ENCODE results near the gene TANC1. TPM values are rescaled to one million over a fixed set of nuclear protein-coding genes. Genes with fewer than 3 reads are reported as not detected.

Gene TANC1
- polyA plus RNA-seq, 1 donor (not counting 4 experiments of a cell fraction or from before 2014, with no cell fraction given) = 33.5 TPM

DNA sequence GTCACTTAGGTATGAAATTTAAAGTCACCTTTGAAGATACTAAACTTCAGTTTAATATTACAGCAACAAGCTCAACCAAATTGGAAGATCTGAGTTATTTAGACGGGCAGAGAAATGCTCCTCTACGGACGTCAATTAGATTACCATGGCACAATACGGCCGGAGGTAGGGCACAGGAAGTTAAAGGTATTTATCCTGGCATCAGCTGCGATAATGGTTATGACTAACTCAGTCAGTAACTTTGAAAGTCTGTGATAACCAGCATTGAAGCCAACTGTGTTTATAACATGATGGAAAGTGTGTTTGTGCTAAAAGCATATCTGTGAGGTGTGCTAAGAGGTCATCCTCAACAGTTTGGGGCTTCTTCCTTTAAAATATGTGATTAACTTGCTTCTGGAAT lies 200.7 kb downstream of the TANC1 start:
- peak overlapping the region; percentile 29 for H3K4me2 ChIP-seq (ENCODE audit: control insufficient read depth, extremely low read depth, insufficient read depth, low read depth, low read length)
- H3K79me2 ChIP-seq (ENCODE audit: control insufficient read depth, insufficient read depth, low read length) = peaks cover 4% of the 10 kb centered on the region
- peaks cover 24 to 42% of the 10 kb centered on the region in 2 experiments for H3K36me3 ChIP-seq (ENCODE audit: control insufficient read depth in 2 of 2, extremely low read depth in 1 of 2, insufficient read depth in 2 of 2, low read length in 2 of 2)
- dilution Hi-C loops (cut with MboI; ENCODE audit: extremely low pct_ligation_motif_present, low sequenced_read_pairs) = no loop called here
- H3K27me3 ChIP-seq (ENCODE audit: control insufficient read depth, extremely low read depth, insufficient read depth, low read length) = no peaks in the 10 kb centered on the region
- no peaks in the 10 kb centered on the region for H4K20me1 ChIP-seq (ENCODE audit: control insufficient read depth, extremely low read depth, insufficient read depth, low read length)
- DNase-seq (ENCODE audit: low read depth, low spot score) = no peak
- no peaks in the 10 kb centered on the region for H3K9me1 ChIP-seq (ENCODE audit: control insufficient read depth, extremely low read depth, insufficient read depth, low read length)
- H3K4me1 ChIP-seq (ENCODE audit: control insufficient read depth, extremely low read depth, insufficient read depth, low read length) = peaks cover 8% of the 10 kb centered on the region
- H3K27ac ChIP-seq (ENCODE audit: control insufficient read depth, insufficient read depth, low read length) = no peak overlapping the region
- peak; percentile 13 for FAIRE-seq
- no peaks in the 10 kb centered on the region for H3K9me3 ChIP-seq (ENCODE audit: control insufficient read depth, low read depth, low read length)
- no peak for TF ChIP-seq EZH2 (IDR thresholded peaks at IDR 0.05; ENCODE audit: low read length)
- TF ChIP-seq, protein P1, sequence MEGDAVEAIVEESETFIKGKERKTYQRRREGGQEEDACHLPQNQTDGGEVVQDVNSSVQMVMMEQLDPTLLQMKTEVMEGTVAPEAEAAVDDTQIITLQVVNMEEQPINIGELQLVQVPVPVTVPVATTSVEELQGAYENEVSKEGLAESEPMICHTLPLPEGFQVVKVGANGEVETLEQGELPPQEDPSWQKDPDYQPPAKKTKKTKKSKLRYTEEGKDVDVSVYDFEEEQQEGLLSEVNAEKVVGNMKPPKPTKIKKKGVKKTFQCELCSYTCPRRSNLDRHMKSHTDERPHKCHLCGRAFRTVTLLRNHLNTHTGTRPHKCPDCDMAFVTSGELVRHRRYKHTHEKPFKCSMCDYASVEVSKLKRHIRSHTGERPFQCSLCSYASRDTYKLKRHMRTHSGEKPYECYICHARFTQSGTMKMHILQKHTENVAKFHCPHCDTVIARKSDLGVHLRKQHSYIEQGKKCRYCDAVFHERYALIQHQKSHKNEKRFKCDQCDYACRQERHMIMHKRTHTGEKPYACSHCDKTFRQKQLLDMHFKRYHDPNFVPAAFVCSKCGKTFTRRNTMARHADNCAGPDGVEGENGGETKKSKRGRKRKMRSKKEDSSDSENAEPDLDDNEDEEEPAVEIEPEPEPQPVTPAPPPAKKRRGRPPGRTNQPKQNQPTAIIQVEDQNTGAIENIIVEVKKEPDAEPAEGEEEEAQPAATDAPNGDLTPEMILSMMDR (optimal IDR thresholded peaks at IDR 0.05 in 1 of 3, IDR thresholded peaks at IDR 0.05 in 1 of 3, conservative IDR thresholded peaks at IDR 0.05 in 1 of 3; ENCODE audit: extremely low read depth in 1 of 3, insufficient read depth in 2 of 3, low read length in 3 of 3) = no peak
- H2AFZ ChIP-seq (ENCODE audit: control insufficient read depth, low read length) = no peak overlapping the region
- H3K4me3 ChIP-seq (ENCODE audit: control insufficient read depth in 2 of 3, extremely low read depth in 1 of 3, insufficient read depth in 2 of 3, low read depth in 1 of 3, low read length in 3 of 3) = no peak overlapping the region
- no peak overlapping the region for H3K9ac ChIP-seq (ENCODE audit: control insufficient read depth, extremely low read depth, insufficient read depth, low read length)

DNA sequence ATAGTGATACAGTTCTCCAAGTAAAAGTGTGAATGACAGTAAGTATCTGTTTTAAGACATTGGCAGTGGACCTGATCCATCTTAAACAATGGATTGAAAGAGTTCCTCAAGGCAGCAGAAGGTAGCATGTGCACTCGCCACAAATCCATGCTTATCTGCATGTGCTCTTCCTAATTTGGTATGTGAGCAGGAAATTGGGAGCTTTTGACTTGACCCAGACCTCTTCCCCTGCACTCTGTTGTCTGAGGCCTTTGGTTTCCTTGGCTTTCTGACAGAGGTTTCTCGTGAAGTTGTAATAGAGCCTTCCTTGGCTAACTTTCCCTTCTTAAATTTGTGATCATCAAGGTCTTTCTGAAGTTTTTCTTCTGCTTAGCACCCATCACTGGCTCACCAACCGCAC lies 204.0 kb downstream of the TANC1 start:
- Histone ChIP-seq H3K79me2 (ENCODE audit: control insufficient read depth, insufficient read depth, low read length) (peaks cover 1% of the 10 kb centered on the region), H3K27me3 (ENCODE audit: control insufficient read depth, extremely low read depth, insufficient read depth, low read length) (no peaks in the 10 kb centered on the region), H4K20me1 (ENCODE audit: control insufficient read depth, extremely low read depth, insufficient read depth, low read length) (no peaks in the 10 kb centered on the region), H3K4me3 (ENCODE audit: control insufficient read depth in 2 of 3, extremely low read depth in 1 of 3, insufficient read depth in 2 of 3, low read depth in 1 of 3, low read length in 3 of 3) (no peak overlapping the region), H3K9me3 (ENCODE audit: control insufficient read depth, low read depth, low read length) (no peaks in the 10 kb centered on the region), H3K9ac (ENCODE audit: control insufficient read depth, extremely low read depth, insufficient read depth, low read length) (no peak overlapping the region), H3K4me1 (ENCODE audit: control insufficient read depth, extremely low read depth, insufficient read depth, low read length) (peaks cover 8% of the 10 kb centered on the region), H3K9me1 (ENCODE audit: control insufficient read depth, extremely low read depth, insufficient read depth, low read length) (no peaks in the 10 kb centered on the region), H3K36me3 (ENCODE audit: control insufficient read depth in 2 of 2, extremely low read depth in 1 of 2, insufficient read depth in 2 of 2, low read length in 2 of 2) (peaks cover 34 to 37% of the 10 kb centered on the region in 2 experiments), H3K4me2 (ENCODE audit: control insufficient read depth, extremely low read depth, insufficient read depth, low read depth, low read length) (no peak overlapping the region), H3K27ac (ENCODE audit: control insufficient read depth, insufficient read depth, low read length) (no peak overlapping the region), H2AFZ (ENCODE audit: control insufficient read depth, low read length) (no peak overlapping the region)
- no peak for FAIRE-seq
- DNase-seq (ENCODE audit: low read depth, low spot score) = no peak
- dilution Hi-C loops (cut with MboI; ENCODE audit: extremely low pct_ligation_motif_present, low sequenced_read_pairs) = no loop called here
- TF ChIP-seq, protein P1 (optimal IDR thresholded peaks at IDR 0.05 in 1 of 3, IDR thresholded peaks at IDR 0.05 in 1 of 3, conservative IDR thresholded peaks at IDR 0.05 in 1 of 3; ENCODE audit: extremely low read depth in 1 of 3, insufficient read depth in 2 of 3, low read length in 3 of 3) = no peak
